ENCODE measurements around the gene CPSF3.

- TF ChIP-seq SRSF1 (IDR thresholded peaks at IDR 0.05; ENCODE audit: low read depth, low read length), result no peak
- no peak for TF ChIP-seq USF2 (CRISPR knock-in tag; IDR thresholded peaks at IDR 0.05)
- TF ChIP-seq ATF3 (IDR thresholded peaks at IDR 0.05), result no peak
- TF ChIP-seq ATF3 (CRISPR knock-in tag; conservative IDR thresholded peaks at IDR 0.05), result no peak
These were observed 45.9 kb upstream of the CPSF3 start for GRCh38 chr2:9377461-9378097.
